ENCODE results near the gene LRP3. TPM values are rescaled to one million over a fixed set of nuclear protein-coding genes. Genes with fewer than 3 reads are reported as not detected.

Gene LRP3
- total and polyA plus RNA-seq, 2 donors from 2014 or later = 13.9 to 23.8 TPM

GRCh38 chr19:33235269-33235995, 41.3 kb downstream of the LRP3 start:
- intact Hi-C loops (cut with DNase I) = loop anchor here (5.0 kb wide), 1 partner anchor 172 kb away; no protein-coding TSS in a partner anchor
- TF ChIP-seq, protein P1, sequence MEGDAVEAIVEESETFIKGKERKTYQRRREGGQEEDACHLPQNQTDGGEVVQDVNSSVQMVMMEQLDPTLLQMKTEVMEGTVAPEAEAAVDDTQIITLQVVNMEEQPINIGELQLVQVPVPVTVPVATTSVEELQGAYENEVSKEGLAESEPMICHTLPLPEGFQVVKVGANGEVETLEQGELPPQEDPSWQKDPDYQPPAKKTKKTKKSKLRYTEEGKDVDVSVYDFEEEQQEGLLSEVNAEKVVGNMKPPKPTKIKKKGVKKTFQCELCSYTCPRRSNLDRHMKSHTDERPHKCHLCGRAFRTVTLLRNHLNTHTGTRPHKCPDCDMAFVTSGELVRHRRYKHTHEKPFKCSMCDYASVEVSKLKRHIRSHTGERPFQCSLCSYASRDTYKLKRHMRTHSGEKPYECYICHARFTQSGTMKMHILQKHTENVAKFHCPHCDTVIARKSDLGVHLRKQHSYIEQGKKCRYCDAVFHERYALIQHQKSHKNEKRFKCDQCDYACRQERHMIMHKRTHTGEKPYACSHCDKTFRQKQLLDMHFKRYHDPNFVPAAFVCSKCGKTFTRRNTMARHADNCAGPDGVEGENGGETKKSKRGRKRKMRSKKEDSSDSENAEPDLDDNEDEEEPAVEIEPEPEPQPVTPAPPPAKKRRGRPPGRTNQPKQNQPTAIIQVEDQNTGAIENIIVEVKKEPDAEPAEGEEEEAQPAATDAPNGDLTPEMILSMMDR (IDR thresholded peaks at IDR 0.05; ENCODE audit: borderline replicate concordance, extremely low read depth, insufficient read depth) = peak; percentile 78
- Histone ChIP-seq H3K9me3 (ENCODE audit: control insufficient read depth in 2 of 3, insufficient read depth in 1 of 3, low read length in 3 of 3) (no peaks in the 10 kb centered on the region), H3K27ac (ENCODE audit: low read depth in 2 of 2, low read length in 2 of 2) (no peak overlapping the region), H3K27me3 (ENCODE audit: control insufficient read depth, insufficient read depth, low read length) (no peaks in the 10 kb centered on the region), H3K4me3 (ENCODE audit: low read length in 3 of 3) (no peak overlapping the region), H3K36me3 (ENCODE audit: control insufficient read depth in 2 of 3, insufficient read depth in 3 of 3, low read length in 3 of 3) (no peaks in the 10 kb centered on the region), H3K9ac (ENCODE audit: low read length in 3 of 3) (no peak overlapping the region), H3K4me1 (ENCODE audit: control insufficient read depth in 2 of 3, insufficient read depth in 2 of 3, low read depth in 1 of 3, low read length in 3 of 3) (peaks cover 0 to 2% (median 0%) of the 10 kb centered on the region in 3 donors)
- no peak for FAIRE-seq
- DNase-seq = peak; percentile 64 to 85 (median 80)

DNA sequence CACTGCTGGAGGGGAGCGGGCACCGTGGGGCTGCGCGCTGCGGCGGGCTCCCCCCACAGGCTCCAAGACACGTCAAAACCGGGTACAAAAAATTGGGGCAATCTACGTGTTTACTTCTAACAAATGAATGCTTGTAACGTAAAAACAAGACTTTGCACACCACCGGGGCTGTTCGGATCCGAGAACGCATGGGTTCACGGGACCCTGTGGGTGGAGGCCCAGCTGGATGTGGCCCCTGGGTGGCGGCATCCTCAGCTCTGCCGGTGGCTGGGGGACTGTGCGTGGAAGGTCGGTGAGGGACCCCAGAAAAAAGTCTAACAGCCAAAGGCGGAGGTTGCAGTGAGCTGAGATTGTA, 41.8 kb downstream of the LRP3 start:
- intact Hi-C loops (cut with DNase I) = loop anchor here (5.0 kb wide), 1 partner anchor 171 kb away; no protein-coding TSS in a partner anchor
- Histone ChIP-seq H3K27ac (ENCODE audit: low read depth in 2 of 2, low read length in 2 of 2) (no peak overlapping the region), H3K4me1 (ENCODE audit: control insufficient read depth in 2 of 3, insufficient read depth in 2 of 3, low read depth in 1 of 3, low read length in 3 of 3) (peaks cover 0 to 2% (median 0%) of the 10 kb centered on the region in 3 donors), H3K27me3 (ENCODE audit: control insufficient read depth, insufficient read depth, low read length) (no peaks in the 10 kb centered on the region), H3K9ac (ENCODE audit: low read length in 3 of 3) (no peak overlapping the region), H3K4me3 (ENCODE audit: low read length in 3 of 3) (no peak overlapping the region), H3K9me3 (ENCODE audit: control insufficient read depth in 2 of 3, insufficient read depth in 1 of 3, low read length in 3 of 3) (no peaks in the 10 kb centered on the region), H3K36me3 (ENCODE audit: control insufficient read depth in 2 of 3, insufficient read depth in 3 of 3, low read length in 3 of 3) (no peaks in the 10 kb centered on the region)
- no peak for FAIRE-seq
- TF ChIP-seq, protein P1 (IDR thresholded peaks at IDR 0.05; ENCODE audit: borderline replicate concordance, extremely low read depth, insufficient read depth) = no peak
- DNase-seq = no peak

GRCh38 chr19:33236696-33237390, 42.7 kb downstream of the LRP3 start:
- no peak for FAIRE-seq
- peaks cover 0 to 2% (median 0%) of the 10 kb centered on the region in 3 donors for H3K4me1 ChIP-seq (ENCODE audit: control insufficient read depth in 2 of 3, insufficient read depth in 2 of 3, low read depth in 1 of 3, low read length in 3 of 3)
- TF ChIP-seq, protein P1 (IDR thresholded peaks at IDR 0.05; ENCODE audit: borderline replicate concordance, extremely low read depth, insufficient read depth) = no peak
- no peak overlapping the region for H3K4me3 ChIP-seq (ENCODE audit: low read length in 3 of 3)
- intact Hi-C loops (cut with DNase I) = loop anchor here (5.0 kb wide), 1 partner anchor 170 kb away; no protein-coding TSS in a partner anchor
- H3K27ac ChIP-seq (ENCODE audit: low read depth in 2 of 2, low read length in 2 of 2) = no peak overlapping the region
- no peaks in the 10 kb centered on the region for H3K27me3 ChIP-seq (ENCODE audit: control insufficient read depth, insufficient read depth, low read length)
- H3K36me3 ChIP-seq (ENCODE audit: control insufficient read depth in 2 of 3, insufficient read depth in 3 of 3, low read length in 3 of 3) = no peaks in the 10 kb centered on the region
- H3K9me3 ChIP-seq (ENCODE audit: control insufficient read depth in 2 of 3, insufficient read depth in 1 of 3, low read length in 3 of 3) = no peaks in the 10 kb centered on the region
- no peak overlapping the region for H3K9ac ChIP-seq (ENCODE audit: low read length in 3 of 3)
- DNase-seq = peak in 1 of 5 donors; percentile 43

Data from kidney (tissue), 14 donors.